Neural cell (in vitro differentiated cells): ENCODE data around the gene SLC24A2. TPM values are rescaled to one million over a fixed set of nuclear protein-coding genes. Genes with fewer than 3 reads are reported as not detected.

Experiments
- H2AFZ ChIP-seq: fragments of 200-600, 300-800 bp; sonication (generic), shearing (Covaris generic); 2 replicates; pipeline ENCODE4 v1.6.0; 2014; ENCODE audit warnings: low read depth, mild to moderate bottlenecking, antibody characterized with exemption, low read length, moderate library complexity
- H3F3A ChIP-seq: fragments of 200-600 bp; shearing (Covaris generic); 2 replicates; pipeline ENCODE4 v1.6.1; 2016; ENCODE audit warnings: mild to moderate bottlenecking, moderate library complexity, mixed read lengths, antibody characterized with exemption, low read length; ENCODE audit not compliant: insufficient read depth, poor library complexity, severe bottlenecking
- H3K27ac ChIP-seq: fragments of 200-600, 300-800 bp; sonication (generic), shearing (Covaris generic); 2 replicates; pipeline ENCODE4 v1.5.1; 2014; ENCODE audit warnings: mild to moderate bottlenecking, low read length, moderate library complexity
- H3K27me3 ChIP-seq: fragments of 300-800, 200-600 bp; sonication (generic), shearing (Covaris generic); 2 replicates; pipeline ENCODE4 v1.6.0; 2014; ENCODE audit warnings: mild to moderate bottlenecking, low read depth, low read length, moderate library complexity; ENCODE audit not compliant: insufficient read depth
- H3K36me3 ChIP-seq: fragments of 300-800, 200-600 bp; sonication (generic), shearing (Covaris generic); 2 replicates; pipeline ENCODE4 v1.5.1; 2014; ENCODE audit warnings: mild to moderate bottlenecking, antibody characterized with exemption, low read length, moderate library complexity; ENCODE audit not compliant: insufficient read depth
- H3K4me2 ChIP-seq: fragments of 300-800, 200-600 bp; sonication (generic), shearing (Covaris generic); 2 replicates; pipeline ENCODE4 v1.6.0; 2014; ENCODE audit warnings: mild to moderate bottlenecking, low read length
- H3K4me3 ChIP-seq: fragments of 300-800, 200-600 bp; sonication (generic), shearing (Covaris generic); 2 replicates; pipeline ENCODE4 v1.5.1; 2014; ENCODE audit warnings: mild to moderate bottlenecking, low read length, moderate library complexity
- H3K79me2 ChIP-seq: fragments of 200-600 bp; shearing (Covaris generic); replicated peaks from 2 replicates; pipeline ENCODE4 v1.6.0; 2014; ENCODE audit warnings: mild to moderate bottlenecking, low read length, moderate library complexity; ENCODE audit not compliant: insufficient read depth
- H3K9ac ChIP-seq: fragments of 300-800, 200-600 bp; sonication (generic), shearing (Covaris generic); 2 replicates; pipeline ENCODE4 v1.6.1; 2016; ENCODE audit warnings: mild to moderate bottlenecking, low read length, mixed read lengths
- H3K9me2 ChIP-seq: fragments of 200-600 bp; shearing (Covaris generic); 2 replicates; pipeline ENCODE4 v1.6.1; 2016; ENCODE audit warnings: mild to moderate bottlenecking, low read length, mixed read lengths; ENCODE audit not compliant: insufficient read depth
- H3K9me3 ChIP-seq: fragments of 200-600, 300-800 bp; sonication (generic), shearing (Covaris generic); 2 replicates; pipeline ENCODE4 v1.6.1; 2016; ENCODE audit warnings: mild to moderate bottlenecking, mixed run types, low read length, moderate library complexity, mixed read lengths
- H4K20me1 ChIP-seq: fragments of 200-600 bp; shearing (Covaris generic); 2 replicates; pipeline ENCODE4 v1.6.1; 2016; ENCODE audit warnings: mild to moderate bottlenecking, mixed run types; ENCODE audit not compliant: insufficient read depth
- EP300 ChIP-seq: fragments of 450-650 bp; conservative IDR thresholded peaks from 2 replicates; pipeline ENCODE4 v1.6.1; 2014; ENCODE audit warnings: antibody characterized with exemption, mild to moderate bottlenecking, moderate library complexity; ENCODE audit not compliant: poor library complexity, severe bottlenecking
- MXI1 ChIP-seq: fragments of 450-650 bp; conservative IDR thresholded peaks from 2 replicates; pipeline ENCODE4 v1.6.1; 2014; ENCODE audit warnings: antibody characterized with exemption, mild to moderate bottlenecking; ENCODE audit not compliant: poor library complexity, severe bottlenecking
- POLR2AphosphoS5 ChIP-seq: IDR thresholded peaks from 2 replicates; pipeline ENCODE4 v1.6.1; 2012
- RAD21 ChIP-seq: fragments of 450-650 bp; conservative IDR thresholded peaks from 2 replicates; pipeline ENCODE4 v1.6.1; 2014; ENCODE audit warnings: antibody characterized with exemption, mild to moderate bottlenecking, moderate library complexity
- SMC3 ChIP-seq: fragments of 450-650 bp; conservative IDR thresholded peaks from 2 replicates; pipeline ENCODE4 v1.6.1; 2014; ENCODE audit warnings: antibody characterized with exemption, mild to moderate bottlenecking, moderate library complexity; ENCODE audit not compliant: poor library complexity
- TAF1 ChIP-seq: IDR thresholded peaks from 2 replicates; pipeline ENCODE4 v1.6.1; 2012; ENCODE audit warnings: low read depth
- polyA plus RNA-seq: library from polyadenylated mRNA; depleted of rRNA; stranded (reverse); fragments of >200 nt; gene quantifications from 2 replicates; pipeline ENCODE4 v1.2.3, GENCODE V29; 2014
- TF ChIP-seq, protein P1 (sequence below): fragments of 450-650 bp; IDR thresholded peaks from 2 replicates; pipeline ENCODE4 v1.5.1; 2014; ENCODE audit warnings: antibody characterized with exemption, mild to moderate bottlenecking, moderate library complexity; ENCODE audit not compliant: poor library complexity, severe bottlenecking
- TF ChIP-seq, protein P2 (sequence below): IDR thresholded peaks from 2 replicates; pipeline ENCODE4 v1.6.1; 2012; ENCODE audit warnings: borderline replicate concordance

Gene SLC24A2
- polyA plus RNA-seq, 1 donor from 2014 or later = 0.56 TPM

- no peaks in the 10 kb centered on the region for H3F3A ChIP-seq
- H4K20me1 ChIP-seq = no peaks in the 10 kb centered on the region
- no peak overlapping the region for H3K9ac ChIP-seq
- H2AFZ ChIP-seq = no peak overlapping the region
- H3K4me3 ChIP-seq = no peak overlapping the region
- H3K79me2 ChIP-seq = no peaks in the 10 kb centered on the region
- H3K36me3 ChIP-seq = no peaks in the 10 kb centered on the region
- no peak overlapping the region for H3K4me2 ChIP-seq
- TF ChIP-seq SMC3 (no peak), MXI1 (no peak), TAF1 (no peak)
- H3K9me2 ChIP-seq = no peaks in the 10 kb centered on the region
- peaks cover 2% of the 10 kb centered on the region for H3K9me3 ChIP-seq
- no peak overlapping the region for H3K27ac ChIP-seq
- no peaks in the 10 kb centered on the region for H3K27me3 ChIP-seq
Observed at GRCh38 chr9:19812194-19812593, 23.4 kb upstream of the SLC24A2 start.

GRCh38 chr9:19809422-19810269 lies 20.8 kb upstream of the SLC24A2 start:
- Histone ChIP-seq H3K79me2 (no peaks in the 10 kb centered on the region), H4K20me1 (no peaks in the 10 kb centered on the region), H3K27me3 (no peaks in the 10 kb centered on the region), H3K9ac (no peak overlapping the region), H3F3A (no peaks in the 10 kb centered on the region), H3K4me2 (no peak overlapping the region), H2AFZ (no peak overlapping the region), H3K36me3 (no peaks in the 10 kb centered on the region), H3K9me2 (no peaks in the 10 kb centered on the region), H3K4me3 (no peak overlapping the region), H3K27ac (no peak overlapping the region), H3K9me3 (no peaks in the 10 kb centered on the region)
- TF ChIP-seq RAD21 (no peak), EP300 (no peak), MXI1 (no peak), POLR2AphosphoS5 (no peak), TAF1 (no peak), SMC3 (no peak)
- TF ChIP-seq, protein P1, sequence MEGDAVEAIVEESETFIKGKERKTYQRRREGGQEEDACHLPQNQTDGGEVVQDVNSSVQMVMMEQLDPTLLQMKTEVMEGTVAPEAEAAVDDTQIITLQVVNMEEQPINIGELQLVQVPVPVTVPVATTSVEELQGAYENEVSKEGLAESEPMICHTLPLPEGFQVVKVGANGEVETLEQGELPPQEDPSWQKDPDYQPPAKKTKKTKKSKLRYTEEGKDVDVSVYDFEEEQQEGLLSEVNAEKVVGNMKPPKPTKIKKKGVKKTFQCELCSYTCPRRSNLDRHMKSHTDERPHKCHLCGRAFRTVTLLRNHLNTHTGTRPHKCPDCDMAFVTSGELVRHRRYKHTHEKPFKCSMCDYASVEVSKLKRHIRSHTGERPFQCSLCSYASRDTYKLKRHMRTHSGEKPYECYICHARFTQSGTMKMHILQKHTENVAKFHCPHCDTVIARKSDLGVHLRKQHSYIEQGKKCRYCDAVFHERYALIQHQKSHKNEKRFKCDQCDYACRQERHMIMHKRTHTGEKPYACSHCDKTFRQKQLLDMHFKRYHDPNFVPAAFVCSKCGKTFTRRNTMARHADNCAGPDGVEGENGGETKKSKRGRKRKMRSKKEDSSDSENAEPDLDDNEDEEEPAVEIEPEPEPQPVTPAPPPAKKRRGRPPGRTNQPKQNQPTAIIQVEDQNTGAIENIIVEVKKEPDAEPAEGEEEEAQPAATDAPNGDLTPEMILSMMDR = no peak
- TF ChIP-seq, protein P2, sequence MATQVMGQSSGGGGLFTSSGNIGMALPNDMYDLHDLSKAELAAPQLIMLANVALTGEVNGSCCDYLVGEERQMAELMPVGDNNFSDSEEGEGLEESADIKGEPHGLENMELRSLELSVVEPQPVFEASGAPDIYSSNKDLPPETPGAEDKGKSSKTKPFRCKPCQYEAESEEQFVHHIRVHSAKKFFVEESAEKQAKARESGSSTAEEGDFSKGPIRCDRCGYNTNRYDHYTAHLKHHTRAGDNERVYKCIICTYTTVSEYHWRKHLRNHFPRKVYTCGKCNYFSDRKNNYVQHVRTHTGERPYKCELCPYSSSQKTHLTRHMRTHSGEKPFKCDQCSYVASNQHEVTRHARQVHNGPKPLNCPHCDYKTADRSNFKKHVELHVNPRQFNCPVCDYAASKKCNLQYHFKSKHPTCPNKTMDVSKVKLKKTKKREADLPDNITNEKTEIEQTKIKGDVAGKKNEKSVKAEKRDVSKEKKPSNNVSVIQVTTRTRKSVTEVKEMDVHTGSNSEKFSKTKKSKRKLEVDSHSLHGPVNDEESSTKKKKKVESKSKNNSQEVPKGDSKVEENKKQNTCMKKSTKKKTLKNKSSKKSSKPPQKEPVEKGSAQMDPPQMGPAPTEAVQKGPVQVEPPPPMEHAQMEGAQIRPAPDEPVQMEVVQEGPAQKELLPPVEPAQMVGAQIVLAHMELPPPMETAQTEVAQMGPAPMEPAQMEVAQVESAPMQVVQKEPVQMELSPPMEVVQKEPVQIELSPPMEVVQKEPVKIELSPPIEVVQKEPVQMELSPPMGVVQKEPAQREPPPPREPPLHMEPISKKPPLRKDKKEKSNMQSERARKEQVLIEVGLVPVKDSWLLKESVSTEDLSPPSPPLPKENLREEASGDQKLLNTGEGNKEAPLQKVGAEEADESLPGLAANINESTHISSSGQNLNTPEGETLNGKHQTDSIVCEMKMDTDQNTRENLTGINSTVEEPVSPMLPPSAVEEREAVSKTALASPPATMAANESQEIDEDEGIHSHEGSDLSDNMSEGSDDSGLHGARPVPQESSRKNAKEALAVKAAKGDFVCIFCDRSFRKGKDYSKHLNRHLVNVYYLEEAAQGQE = no peak
